Measurements from ENCODE around the gene SULT1C2. TPM values are rescaled to one million over a fixed set of nuclear protein-coding genes. Genes with fewer than 3 reads are reported as not detected.

The SULT1C2 gene
- total and polyA plus RNA-seq, 9 of the 15 experiments (the other 6 are each of a cell fraction or from before 2014, with no cell fraction given), result 0.22 TPM; not detected in 8

DNA sequence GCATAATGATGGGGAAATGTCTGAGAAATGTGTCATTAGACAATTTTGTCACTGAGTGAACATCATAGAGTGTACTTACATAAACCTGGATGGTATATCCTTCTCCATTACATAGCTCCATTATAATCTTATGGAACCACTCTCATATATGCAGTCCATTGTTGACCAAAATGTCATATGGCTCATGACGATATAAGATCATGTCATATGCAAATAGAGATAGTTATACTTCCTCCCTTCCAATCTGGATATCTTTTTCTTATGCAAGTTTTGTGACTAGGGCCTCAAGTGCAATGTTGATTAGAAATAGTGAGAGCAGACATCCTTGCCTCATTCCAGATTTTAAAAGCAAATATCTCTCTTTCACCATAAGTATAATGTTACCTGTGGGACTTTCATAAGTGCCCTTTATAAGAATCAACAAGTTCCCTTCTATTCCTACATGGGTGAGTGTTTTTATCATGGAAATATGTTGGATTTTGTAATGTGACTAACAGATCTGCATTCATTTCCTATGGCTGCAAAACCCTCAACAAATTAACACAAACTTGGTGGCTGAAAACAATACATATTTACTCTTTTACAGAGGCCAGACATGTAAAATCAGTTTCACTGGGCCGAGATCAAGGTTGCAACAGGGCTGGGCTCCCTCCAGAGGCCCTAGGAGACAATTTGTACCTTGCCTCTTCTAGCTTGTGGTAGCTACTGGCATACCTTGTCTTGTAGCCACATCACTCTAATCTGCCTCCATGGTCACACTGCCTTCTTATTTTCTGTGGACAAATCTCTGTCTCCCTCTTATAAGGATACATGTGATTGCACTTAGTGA lies 67.4 kb downstream of the SULT1C2 start (continued):
- TF ChIP-seq NONO (IDR thresholded peaks at IDR 0.05; ENCODE audit: low read depth in 2 of 2, low read length in 1 of 2) (peak in 1 of 2 experiments; percentile 39; a peak in 1 of 4 replicates), KDM4B (IDR thresholded peaks at IDR 0.05; ENCODE audit: borderline replicate concordance in 2 of 2, low read depth in 1 of 2) (no peak), SMARCA5 (IDR thresholded peaks at IDR 0.05) (no peak), THRAP3 (IDR thresholded peaks at IDR 0.05; ENCODE audit: borderline replicate concordance) (no peak), KHSRP (IDR thresholded peaks at IDR 0.05) (no peak), GTF2A2 (tag; IDR thresholded peaks at IDR 0.05) (peak; percentile 94), NEUROD1 (IDR thresholded peaks at IDR 0.05; ENCODE audit: borderline replicate concordance, low read depth, low read length, partially characterized antibody) (no peak), HMG20A (CRISPR knock-in tag; conservative IDR thresholded peaks at IDR 0.05) (no peak), HEY1 (CRISPR knock-in tag; IDR thresholded peaks at IDR 0.05; ENCODE audit: borderline replicate concordance) (no peak), ZNF583 (CRISPR knock-in tag; IDR thresholded peaks at IDR 0.05) (no peak)
- TF ChIP-seq, protein P1, sequence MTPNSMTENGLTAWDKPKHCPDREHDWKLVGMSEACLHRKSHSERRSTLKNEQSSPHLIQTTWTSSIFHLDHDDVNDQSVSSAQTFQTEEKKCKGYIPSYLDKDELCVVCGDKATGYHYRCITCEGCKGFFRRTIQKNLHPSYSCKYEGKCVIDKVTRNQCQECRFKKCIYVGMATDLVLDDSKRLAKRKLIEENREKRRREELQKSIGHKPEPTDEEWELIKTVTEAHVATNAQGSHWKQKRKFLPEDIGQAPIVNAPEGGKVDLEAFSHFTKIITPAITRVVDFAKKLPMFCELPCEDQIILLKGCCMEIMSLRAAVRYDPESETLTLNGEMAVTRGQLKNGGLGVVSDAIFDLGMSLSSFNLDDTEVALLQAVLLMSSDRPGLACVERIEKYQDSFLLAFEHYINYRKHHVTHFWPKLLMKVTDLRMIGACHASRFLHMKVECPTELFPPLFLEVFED (CRISPR knock-in tag; conservative IDR thresholded peaks at IDR 0.05), result peak; percentile 80; the same call in 1 of the 2 replicates
- TF ChIP-seq, protein P2, sequence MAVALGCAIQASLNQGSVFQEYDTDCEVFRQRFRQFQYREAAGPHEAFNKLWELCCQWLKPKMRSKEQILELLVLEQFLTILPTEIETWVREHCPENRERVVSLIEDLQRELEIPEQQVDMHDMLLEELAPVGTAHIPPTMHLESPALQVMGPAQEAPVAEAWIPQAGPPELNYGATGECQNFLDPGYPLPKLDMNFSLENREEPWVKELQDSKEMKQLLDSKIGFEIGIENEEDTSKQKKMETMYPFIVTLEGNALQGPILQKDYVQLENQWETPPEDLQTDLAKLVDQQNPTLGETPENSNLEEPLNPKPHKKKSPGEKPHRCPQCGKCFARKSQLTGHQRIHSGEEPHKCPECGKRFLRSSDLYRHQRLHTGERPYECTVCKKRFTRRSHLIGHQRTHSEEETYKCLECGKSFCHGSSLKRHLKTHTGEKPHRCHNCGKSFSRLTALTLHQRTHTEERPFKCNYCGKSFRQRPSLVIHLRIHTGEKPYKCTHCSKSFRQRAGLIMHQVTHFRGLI (CRISPR knock-in tag; IDR thresholded peaks at IDR 0.05), result no peak
- TF ChIP-seq, protein P3, sequence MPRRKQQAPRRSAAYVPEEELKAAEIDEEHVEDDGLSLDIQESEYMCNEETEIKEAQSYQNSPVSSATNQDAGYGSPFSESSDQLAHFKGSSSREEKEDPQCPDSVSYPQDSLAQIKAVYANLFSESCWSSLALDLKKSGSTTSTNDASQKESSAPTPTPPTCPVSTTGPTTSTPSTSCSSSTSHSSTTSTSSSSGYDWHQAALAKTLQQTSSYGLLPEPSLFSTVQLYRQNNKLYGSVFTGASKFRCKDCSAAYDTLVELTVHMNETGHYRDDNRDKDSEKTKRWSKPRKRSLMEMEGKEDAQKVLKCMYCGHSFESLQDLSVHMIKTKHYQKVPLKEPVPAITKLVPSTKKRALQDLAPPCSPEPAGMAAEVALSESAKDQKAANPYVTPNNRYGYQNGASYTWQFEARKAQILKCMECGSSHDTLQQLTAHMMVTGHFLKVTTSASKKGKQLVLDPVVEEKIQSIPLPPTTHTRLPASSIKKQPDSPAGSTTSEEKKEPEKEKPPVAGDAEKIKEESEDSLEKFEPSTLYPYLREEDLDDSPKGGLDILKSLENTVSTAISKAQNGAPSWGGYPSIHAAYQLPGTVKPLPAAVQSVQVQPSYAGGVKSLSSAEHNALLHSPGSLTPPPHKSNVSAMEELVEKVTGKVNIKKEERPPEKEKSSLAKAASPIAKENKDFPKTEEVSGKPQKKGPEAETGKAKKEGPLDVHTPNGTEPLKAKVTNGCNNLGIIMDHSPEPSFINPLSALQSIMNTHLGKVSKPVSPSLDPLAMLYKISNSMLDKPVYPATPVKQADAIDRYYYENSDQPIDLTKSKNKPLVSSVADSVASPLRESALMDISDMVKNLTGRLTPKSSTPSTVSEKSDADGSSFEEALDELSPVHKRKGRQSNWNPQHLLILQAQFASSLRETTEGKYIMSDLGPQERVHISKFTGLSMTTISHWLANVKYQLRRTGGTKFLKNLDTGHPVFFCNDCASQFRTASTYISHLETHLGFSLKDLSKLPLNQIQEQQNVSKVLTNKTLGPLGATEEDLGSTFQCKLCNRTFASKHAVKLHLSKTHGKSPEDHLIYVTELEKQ (CRISPR knock-in tag; IDR thresholded peaks at IDR 0.05), result no peak
- TF ChIP-seq, protein P4, sequence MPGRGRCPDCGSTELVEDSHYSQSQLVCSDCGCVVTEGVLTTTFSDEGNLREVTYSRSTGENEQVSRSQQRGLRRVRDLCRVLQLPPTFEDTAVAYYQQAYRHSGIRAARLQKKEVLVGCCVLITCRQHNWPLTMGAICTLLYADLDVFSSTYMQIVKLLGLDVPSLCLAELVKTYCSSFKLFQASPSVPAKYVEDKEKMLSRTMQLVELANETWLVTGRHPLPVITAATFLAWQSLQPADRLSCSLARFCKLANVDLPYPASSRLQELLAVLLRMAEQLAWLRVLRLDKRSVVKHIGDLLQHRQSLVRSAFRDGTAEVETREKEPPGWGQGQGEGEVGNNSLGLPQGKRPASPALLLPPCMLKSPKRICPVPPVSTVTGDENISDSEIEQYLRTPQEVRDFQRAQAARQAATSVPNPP (IDR thresholded peaks at IDR 0.05; ENCODE audit: borderline replicate concordance, insufficient read depth, insufficient read length), result no peak
